NCI-H1930 (cell line): ENCODE measurements around the gene USP17L28.
"Not testable (repeated sequence)": the region's sequence is repeated elsewhere in the genome, so short reads cannot be mapped to it uniquely, and the experiment has no call there.

Experiments used
- DNase-seq, 2 experiments: peaks; one replicate each; lab custom pipeline; 2025; lab: John Stamatoyannopoulos, UW

The USP17L28 gene, protein sequence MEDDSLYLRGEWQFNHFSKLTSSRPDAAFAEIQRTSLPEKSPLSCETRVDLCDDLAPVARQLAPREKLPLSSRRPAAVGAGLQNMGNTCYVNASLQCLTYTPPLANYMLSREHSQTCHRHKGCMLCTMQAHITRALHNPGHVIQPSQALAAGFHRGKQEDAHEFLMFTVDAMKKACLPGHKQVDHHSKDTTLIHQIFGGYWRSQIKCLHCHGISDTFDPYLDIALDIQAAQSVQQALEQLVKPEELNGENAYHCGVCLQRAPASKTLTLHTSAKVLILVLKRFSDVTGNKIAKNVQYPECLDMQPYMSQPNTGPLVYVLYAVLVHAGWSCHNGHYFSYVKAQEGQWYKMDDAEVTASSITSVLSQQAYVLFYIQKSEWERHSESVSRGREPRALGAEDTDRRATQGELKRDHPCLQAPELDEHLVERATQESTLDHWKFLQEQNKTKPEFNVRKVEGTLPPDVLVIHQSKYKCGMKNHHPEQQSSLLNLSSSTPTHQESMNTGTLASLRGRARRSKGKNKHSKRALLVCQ

DNA sequence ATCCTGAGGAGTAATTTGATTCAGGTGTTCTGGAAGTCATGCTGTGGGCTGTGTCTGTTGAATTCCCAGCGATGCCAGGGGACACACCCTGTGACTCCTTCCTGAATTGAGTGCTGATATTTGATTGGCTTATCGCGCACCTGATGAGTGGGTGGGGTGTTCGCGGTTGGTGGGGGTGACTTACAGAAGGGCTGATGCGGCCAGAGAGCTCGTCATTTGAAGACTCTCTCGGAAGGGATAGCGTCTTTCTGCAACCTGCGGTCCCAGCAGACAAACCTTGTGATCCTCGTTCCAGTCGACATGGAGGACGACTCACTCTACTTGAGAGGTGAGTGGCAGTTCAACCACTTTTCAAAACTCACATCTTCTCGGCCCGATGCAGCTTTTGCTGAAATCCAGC lies at the start of gene USP17L28:
TSS of gene USP17L28 (plus strand) at position 301 of the 400 bp plus-strand sequence. CDS start at position 301, 0 bp downstream.
- DNase-seq: not testable (repeated sequence)

DNA sequence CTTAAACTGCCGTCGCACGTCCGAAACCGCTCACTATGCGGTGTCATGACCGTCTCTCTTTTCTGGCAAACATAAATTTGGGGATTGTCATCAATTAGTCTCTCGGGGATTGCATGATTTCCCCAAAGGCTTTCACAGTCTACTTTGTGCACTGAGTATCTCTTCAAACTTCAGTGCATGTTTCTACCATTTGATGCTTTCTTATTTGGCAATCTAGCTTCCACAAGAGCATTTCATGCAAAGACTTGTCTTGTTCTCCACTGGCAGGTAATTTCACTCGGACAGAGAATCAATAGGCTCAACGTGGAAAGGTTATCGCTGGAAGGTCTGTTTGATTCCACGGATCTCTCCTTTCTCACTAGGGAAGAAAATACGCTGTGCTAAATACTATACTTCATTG lies 24.5 kb upstream of the USP17L28 start:
- DNase-seq: not testable (repeated sequence)

DNA sequence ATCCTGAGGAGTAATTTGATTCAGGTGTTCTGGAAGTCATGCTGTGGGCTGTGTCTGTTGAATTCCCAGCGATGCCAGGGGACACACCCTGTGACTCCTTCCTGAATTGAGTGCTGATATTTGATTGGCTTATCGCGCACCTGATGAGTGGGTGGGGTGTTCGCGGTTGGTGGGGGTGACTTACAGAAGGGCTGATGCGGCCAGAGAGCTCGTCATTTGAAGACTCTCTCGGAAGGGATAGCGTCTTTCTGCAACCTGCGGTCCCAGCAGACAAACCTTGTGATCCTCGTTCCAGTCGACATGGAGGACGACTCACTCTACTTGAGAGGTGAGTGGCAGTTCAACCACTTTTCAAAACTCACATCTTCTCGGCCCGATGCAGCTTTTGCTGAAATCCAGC lies 23.8 kb upstream of the USP17L28 start, which contains the start of gene USP17L24:
TSS of gene USP17L24 (plus strand) at position 301 of the 400 bp plus-strand sequence. CDS start at position 301, 0 bp downstream.
- not testable (repeated sequence) for DNase-seq

DNA sequence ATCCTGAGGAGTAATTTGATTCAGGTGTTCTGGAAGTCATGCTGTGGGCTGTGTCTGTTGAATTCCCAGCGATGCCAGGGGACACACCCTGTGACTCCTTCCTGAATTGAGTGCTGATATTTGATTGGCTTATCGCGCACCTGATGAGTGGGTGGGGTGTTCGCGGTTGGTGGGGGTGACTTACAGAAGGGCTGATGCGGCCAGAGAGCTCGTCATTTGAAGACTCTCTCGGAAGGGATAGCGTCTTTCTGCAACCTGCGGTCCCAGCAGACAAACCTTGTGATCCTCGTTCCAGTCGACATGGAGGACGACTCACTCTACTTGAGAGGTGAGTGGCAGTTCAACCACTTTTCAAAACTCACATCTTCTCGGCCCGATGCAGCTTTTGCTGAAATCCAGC lies 19.1 kb upstream of the USP17L28 start, which contains the start of gene USP17L25:
TSS of gene USP17L25 (plus strand) at position 301 of the 400 bp plus-strand sequence. CDS start at position 301, 0 bp downstream.
- DNase-seq: not testable (repeated sequence)

DNA sequence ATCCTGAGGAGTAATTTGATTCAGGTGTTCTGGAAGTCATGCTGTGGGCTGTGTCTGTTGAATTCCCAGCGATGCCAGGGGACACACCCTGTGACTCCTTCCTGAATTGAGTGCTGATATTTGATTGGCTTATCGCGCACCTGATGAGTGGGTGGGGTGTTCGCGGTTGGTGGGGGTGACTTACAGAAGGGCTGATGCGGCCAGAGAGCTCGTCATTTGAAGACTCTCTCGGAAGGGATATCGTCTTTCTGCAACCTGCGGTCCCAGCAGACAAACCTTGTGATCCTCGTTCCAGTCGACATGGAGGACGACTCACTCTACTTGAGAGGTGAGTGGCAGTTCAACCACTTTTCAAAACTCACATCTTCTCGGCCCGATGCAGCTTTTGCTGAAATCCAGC lies 14.3 kb upstream of the USP17L28 start, which contains the start of gene USP17L26:
TSS of gene USP17L26 (plus strand) at position 301 of the 400 bp plus-strand sequence. CDS start at position 301, 0 bp downstream.
- DNase-seq: not testable (repeated sequence)

DNA sequence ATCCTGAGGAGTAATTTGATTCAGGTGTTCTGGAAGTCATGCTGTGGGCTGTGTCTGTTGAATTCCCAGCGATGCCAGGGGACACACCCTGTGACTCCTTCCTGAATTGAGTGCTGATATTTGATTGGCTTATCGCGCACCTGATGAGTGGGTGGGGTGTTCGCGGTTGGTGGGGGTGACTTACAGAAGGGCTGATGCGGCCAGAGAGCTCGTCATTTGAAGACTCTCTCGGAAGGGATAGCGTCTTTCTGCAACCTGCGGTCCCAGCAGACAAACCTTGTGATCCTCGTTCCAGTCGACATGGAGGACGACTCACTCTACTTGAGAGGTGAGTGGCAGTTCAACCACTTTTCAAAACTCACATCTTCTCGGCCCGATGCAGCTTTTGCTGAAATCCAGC lies 9.6 kb upstream of the USP17L28 start, which contains the start of gene USP17L5:
TSS of gene USP17L5 (plus strand) at position 301 of the 400 bp plus-strand sequence. CDS start at position 301, 0 bp downstream.
- DNase-seq: not testable (repeated sequence)

DNA sequence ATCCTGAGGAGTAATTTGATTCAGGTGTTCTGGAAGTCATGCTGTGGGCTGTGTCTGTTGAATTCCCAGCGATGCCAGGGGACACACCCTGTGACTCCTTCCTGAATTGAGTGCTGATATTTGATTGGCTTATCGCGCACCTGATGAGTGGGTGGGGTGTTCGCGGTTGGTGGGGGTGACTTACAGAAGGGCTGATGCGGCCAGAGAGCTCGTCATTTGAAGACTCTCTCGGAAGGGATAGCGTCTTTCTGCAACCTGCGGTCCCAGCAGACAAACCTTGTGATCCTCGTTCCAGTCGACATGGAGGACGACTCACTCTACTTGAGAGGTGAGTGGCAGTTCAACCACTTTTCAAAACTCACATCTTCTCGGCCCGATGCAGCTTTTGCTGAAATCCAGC lies 4.8 kb upstream of the USP17L28 start, which contains the start of gene USP17L27:
TSS of gene USP17L27 (plus strand) at position 301 of the 400 bp plus-strand sequence. CDS start at position 301, 0 bp downstream.
- not testable (repeated sequence) for DNase-seq

DNA sequence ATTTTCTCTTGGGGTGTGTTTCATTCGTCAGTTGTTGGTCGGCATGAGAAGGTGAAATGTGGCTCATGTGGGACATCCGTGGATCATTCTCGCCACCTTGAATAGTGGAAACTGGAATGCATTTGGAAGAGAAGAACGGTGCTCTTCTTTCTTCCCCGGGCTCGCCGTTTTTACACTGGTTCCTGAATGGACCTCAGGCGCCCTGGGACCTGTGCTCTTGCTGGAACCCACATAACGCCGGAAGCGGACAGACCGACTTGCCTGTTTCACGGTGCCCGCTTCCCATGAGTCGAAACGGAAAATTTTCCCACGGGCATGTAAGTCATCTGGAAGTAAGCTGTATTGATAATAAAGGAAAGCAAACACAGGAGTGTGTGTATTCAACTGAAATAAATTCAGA lies 2.2 kb downstream of the USP17L28 start:
- DNase-seq: not testable (repeated sequence)

DNA sequence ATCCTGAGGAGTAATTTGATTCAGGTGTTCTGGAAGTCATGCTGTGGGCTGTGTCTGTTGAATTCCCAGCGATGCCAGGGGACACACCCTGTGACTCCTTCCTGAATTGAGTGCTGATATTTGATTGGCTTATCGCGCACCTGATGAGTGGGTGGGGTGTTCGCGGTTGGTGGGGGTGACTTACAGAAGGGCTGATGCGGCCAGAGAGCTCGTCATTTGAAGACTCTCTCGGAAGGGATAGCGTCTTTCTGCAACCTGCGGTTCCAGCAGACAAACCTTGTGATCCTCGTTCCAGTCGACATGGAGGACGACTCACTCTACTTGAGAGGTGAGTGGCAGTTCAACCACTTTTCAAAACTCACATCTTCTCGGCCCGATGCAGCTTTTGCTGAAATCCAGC lies 4.6 kb downstream of the USP17L28 start, which contains the start of gene USP17L29:
TSS of gene USP17L29 (plus strand) at position 301 of the 400 bp plus-strand sequence. CDS start at position 301, 0 bp downstream.
- DNase-seq: not testable (repeated sequence)

DNA sequence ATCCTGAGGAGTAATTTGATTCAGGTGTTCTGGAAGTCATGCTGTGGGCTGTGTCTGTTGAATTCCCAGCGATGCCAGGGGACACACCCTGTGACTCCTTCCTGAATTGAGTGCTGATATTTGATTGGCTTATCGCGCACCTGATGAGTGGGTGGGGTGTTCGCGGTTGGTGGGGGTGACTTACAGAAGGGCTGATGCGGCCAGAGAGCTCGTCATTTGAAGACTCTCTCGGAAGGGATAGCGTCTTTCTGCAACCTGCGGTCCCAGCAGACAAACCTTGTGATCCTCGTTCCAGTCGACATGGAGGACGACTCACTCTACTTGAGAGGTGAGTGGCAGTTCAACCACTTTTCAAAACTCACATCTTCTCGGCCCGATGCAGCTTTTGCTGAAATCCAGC lies 14.1 kb downstream of the USP17L28 start, which contains the start of gene USP17L30:
TSS of gene USP17L30 (plus strand) at position 301 of the 400 bp plus-strand sequence. CDS start at position 301, 0 bp downstream.
- DNase-seq: not testable (repeated sequence)

DNA sequence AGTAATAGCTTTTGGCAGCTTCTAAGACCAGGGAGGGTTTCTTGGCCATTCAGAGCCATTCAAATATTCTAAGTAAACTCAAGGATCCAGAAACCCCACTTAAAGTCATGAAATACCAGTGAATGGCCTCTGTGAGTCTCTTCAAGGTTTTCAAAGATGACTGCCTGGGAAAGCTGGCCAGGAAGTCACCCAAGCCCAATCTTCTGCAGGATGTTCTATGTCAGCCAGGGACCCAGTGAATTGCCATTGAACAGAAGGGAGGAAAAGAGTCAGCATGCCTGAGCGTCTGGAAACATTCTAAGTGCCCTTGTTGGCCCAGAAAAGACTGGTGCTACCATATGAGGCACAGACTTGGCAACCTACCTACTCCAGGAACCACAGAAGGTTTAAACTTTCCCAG lies 31.2 kb downstream of the USP17L28 start:
- not testable (repeated sequence) for DNase-seq

DNA sequence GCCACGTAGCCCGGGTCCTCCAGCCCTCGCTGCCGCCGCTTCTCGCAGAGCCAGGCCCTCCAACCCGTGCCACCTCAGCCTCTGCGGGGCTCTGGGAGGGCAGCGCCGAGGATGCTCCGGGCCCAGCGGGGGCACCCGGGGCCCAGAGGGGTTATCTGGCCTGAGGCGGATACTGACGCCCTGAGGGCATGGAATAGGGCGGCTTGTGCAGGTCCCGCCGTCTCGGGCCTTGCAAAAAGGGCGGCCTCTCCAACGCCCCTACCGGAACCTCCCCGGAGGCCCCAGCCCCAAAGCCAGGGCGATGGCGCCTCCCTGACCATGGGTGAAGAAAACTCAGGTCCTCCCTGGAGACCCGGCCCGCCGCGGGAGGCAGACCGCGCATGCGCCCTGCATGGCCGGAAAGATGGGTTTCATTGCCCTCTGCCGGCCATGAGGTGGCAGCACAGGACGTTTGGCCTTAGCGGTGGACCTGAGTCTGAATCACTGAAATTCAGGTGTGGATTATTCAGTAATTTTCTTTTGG lies 32.4 kb downstream of the USP17L28 start:
- peak in 1 of 2 experiments; percentile 1 for DNase-seq

DNA sequence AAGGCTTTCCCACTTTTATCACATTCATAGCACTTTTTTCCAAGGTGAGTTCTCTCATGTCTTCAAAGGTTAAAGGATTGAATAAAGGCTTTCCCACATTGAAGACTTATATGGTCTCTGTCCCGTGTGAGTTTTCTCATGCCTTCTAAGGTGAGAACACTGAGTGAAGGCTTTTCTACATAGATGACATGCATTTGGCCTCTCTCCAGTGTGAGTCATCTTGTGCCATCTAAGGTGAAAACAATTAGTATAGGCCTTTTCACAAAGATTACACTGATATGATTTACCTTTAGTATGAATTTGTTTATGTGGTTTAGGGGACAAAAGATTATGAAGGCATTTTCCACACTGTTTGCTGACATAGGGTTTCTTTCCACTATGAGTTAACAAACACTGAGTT lies 35.4 kb downstream of the USP17L28 start:
- DNase-seq: no peak

DNA sequence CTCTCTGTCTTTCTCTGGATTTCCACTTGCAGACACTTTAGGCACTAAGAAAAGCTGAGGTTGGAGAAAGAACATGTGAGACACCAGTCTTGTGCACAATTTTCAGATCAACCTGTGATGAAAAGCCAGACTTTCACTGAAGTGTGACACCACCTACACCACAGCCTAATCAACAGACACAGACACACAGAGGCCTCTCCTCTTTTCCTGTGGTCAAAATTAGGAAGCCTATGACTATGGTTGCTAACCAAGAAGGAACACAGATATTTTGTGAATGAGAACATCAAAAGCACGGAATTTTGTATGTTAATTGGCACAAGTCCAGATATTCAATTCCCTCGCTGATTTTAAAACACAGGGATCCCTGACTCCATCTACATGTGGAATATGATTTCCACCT lies 40.3 kb downstream of the USP17L28 start:
- not testable (repeated sequence) for DNase-seq
